Brain microvascular endothelial cell (primary cell): ENCODE results near the gene DNAH11.

ENCODE experiments used
- DNase-seq: peaks from one replicate; pipeline ENCODE4 v3.0.0-alpha.2; 2020
- H3K27ac ChIP-seq: fragments of 250-450 bp; sonication (Bioruptor Pico); 2 replicates; pipeline ENCODE4 v1.5.1; 2020; ENCODE audit warnings: mild to moderate bottlenecking, moderate library complexity
- H3K27me3 ChIP-seq: fragments of 250-450 bp; sonication (Bioruptor Pico); replicated peaks from 2 replicates; pipeline ENCODE4 v1.5.1; 2020; ENCODE audit warnings: mild to moderate bottlenecking
- H3K36me3 ChIP-seq: fragments of 250-450 bp; sonication (Bioruptor Pico); replicated peaks from 2 replicates; pipeline ENCODE4 v1.5.1; 2020; ENCODE audit warnings: mild to moderate bottlenecking
- H3K4me3 ChIP-seq: 2 replicates; pipeline ENCODE4 v1.5.1; 2011; ENCODE audit warnings: low read depth, mild to moderate bottlenecking, control low read depth, low read length, moderate library complexity
- CTCF ChIP-seq: IDR thresholded peaks from 2 replicates; pipeline ENCODE4 v1.5.1; 2011; ENCODE audit warnings: low read depth, mild to moderate bottlenecking, moderate library complexity, low read length, control low read depth, inconsistent platforms; ENCODE audit errors: missing control alignments
- in situ Hi-C: cut with HindIII; loops from 2 replicates; pipeline ENCODE4 v1.10.0; 2017; ENCODE audit warnings: low sequenced_read_pairs, low pct_ligation_motif_present

Gene DNAH11

GRCh38 chr7:21587139-21587784, 44.4 kb downstream of the DNAH11 start:
- in situ Hi-C loops: no loop called here
- no peak for DNase-seq
- H3K4me3 ChIP-seq: no peak overlapping the region
- no peak overlapping the region for H3K27ac ChIP-seq
- no peak for TF ChIP-seq CTCF
- H3K27me3 ChIP-seq: no peaks in the 10 kb centered on the region
- H3K36me3 ChIP-seq: no peaks in the 10 kb centered on the region

GRCh38 chr7:21596801-21597200, 54.0 kb downstream of the DNAH11 start:
- H3K27ac ChIP-seq: no peak overlapping the region
- H3K27me3 ChIP-seq: no peaks in the 10 kb centered on the region
- no peak overlapping the region for H3K4me3 ChIP-seq
- in situ Hi-C loops: no loop called here
- TF ChIP-seq CTCF: no peak
- DNase-seq: no peak
- H3K36me3 ChIP-seq: no peaks in the 10 kb centered on the region

GRCh38 chr7:21603462-21603861, 60.6 kb downstream of the DNAH11 start:
- no peak overlapping the region for H3K4me3 ChIP-seq
- H3K27me3 ChIP-seq: no peaks in the 10 kb centered on the region
- TF ChIP-seq CTCF: no peak
- no peaks in the 10 kb centered on the region for H3K36me3 ChIP-seq
- in situ Hi-C loops: no loop called here
- no peak for DNase-seq
- no peak overlapping the region for H3K27ac ChIP-seq

GRCh38 chr7:21603972-21604749, 61.3 kb downstream of the DNAH11 start:
- no peaks in the 10 kb centered on the region for H3K27me3 ChIP-seq
- no peak overlapping the region for H3K4me3 ChIP-seq
- H3K36me3 ChIP-seq: no peaks in the 10 kb centered on the region
- in situ Hi-C loops: no loop called here
- DNase-seq: no peak
- TF ChIP-seq CTCF: no peak
- H3K27ac ChIP-seq: no peak overlapping the region

GRCh38 chr7:21605008-21605585, 62.3 kb downstream of the DNAH11 start:
- no peaks in the 10 kb centered on the region for H3K27me3 ChIP-seq
- no peak overlapping the region for H3K27ac ChIP-seq
- in situ Hi-C loops: no loop called here
- DNase-seq: no peak
- H3K36me3 ChIP-seq: no peaks in the 10 kb centered on the region
- no peak overlapping the region for H3K4me3 ChIP-seq
- no peak for TF ChIP-seq CTCF
